GM10266 (cell line): ENCODE data around the gene HDLBP.

ENCODE experiments used
- DNase-seq: peaks from one replicate; pipeline ENCODE4 v3.0.0; 2012; ENCODE audit errors: extremely low spot score
- TF ChIP-seq, protein P1 (sequence below): IDR thresholded peaks from 2 replicates; pipeline ENCODE4 v1.5.1; 2012; ENCODE audit warnings: mild to moderate bottlenecking, low read depth; ENCODE audit not compliant: control insufficient read depth, insufficient read depth; ENCODE audit errors: missing control alignments

The HDLBP gene

DNA sequence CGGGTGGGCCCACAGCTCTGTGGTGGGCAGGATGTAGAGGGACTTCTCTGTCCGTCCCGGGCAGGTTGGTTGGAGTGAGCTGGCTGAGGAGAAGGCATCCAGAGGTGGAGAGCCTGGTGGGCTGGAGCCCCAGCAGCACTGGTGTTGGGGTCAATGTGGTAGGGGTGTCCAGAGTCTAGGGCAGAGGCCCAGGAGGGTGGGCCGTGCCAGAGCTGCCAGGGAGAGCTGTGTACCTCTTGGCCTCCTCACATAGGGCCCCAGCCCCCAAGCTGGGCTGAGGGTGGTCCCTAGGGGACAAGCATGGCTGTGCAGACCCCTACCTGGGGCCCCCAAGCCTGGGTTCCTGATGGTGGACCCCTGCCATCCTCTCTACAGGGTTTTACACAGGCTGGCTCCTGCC is 111.0 kb downstream of the HDLBP start:
- TF ChIP-seq, protein P1, sequence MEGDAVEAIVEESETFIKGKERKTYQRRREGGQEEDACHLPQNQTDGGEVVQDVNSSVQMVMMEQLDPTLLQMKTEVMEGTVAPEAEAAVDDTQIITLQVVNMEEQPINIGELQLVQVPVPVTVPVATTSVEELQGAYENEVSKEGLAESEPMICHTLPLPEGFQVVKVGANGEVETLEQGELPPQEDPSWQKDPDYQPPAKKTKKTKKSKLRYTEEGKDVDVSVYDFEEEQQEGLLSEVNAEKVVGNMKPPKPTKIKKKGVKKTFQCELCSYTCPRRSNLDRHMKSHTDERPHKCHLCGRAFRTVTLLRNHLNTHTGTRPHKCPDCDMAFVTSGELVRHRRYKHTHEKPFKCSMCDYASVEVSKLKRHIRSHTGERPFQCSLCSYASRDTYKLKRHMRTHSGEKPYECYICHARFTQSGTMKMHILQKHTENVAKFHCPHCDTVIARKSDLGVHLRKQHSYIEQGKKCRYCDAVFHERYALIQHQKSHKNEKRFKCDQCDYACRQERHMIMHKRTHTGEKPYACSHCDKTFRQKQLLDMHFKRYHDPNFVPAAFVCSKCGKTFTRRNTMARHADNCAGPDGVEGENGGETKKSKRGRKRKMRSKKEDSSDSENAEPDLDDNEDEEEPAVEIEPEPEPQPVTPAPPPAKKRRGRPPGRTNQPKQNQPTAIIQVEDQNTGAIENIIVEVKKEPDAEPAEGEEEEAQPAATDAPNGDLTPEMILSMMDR = no peak
- DNase-seq = no peak

GRCh38 chr2:241204010-241204384 is 111.5 kb downstream of the HDLBP start:
- no peak for DNase-seq
- TF ChIP-seq, protein P1 = no peak

GRCh38 chr2:241203218-241204009 is 112.1 kb downstream of the HDLBP start:
- TF ChIP-seq, protein P1 = no peak
- DNase-seq = no peak

DNA sequence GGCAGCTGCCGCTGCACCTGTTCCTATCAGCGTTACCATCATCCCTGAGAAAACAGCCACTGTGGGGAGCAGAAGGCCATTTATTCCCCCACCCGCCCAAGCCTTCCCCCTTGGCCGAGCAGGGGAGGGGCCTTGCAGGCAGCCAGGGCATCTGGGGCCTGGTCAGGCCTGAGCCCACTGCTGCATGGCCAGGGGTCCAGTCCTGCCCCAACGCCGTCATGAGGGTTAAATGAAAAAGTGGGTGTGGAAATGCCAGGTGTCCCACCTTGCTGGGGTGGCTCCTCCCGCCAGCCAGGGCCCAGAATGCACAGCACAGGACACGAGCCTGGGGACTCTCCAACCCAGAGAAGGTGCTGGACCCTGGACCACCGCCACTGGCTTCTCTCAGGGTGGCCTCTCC is 112.8 kb downstream of the HDLBP start:
- DNase-seq = no peak
- TF ChIP-seq, protein P1 = no peak

GRCh38 chr2:241202268-241202585 is 113.2 kb downstream of the HDLBP start:
- DNase-seq = no peak
- TF ChIP-seq, protein P1 = no peak

DNA sequence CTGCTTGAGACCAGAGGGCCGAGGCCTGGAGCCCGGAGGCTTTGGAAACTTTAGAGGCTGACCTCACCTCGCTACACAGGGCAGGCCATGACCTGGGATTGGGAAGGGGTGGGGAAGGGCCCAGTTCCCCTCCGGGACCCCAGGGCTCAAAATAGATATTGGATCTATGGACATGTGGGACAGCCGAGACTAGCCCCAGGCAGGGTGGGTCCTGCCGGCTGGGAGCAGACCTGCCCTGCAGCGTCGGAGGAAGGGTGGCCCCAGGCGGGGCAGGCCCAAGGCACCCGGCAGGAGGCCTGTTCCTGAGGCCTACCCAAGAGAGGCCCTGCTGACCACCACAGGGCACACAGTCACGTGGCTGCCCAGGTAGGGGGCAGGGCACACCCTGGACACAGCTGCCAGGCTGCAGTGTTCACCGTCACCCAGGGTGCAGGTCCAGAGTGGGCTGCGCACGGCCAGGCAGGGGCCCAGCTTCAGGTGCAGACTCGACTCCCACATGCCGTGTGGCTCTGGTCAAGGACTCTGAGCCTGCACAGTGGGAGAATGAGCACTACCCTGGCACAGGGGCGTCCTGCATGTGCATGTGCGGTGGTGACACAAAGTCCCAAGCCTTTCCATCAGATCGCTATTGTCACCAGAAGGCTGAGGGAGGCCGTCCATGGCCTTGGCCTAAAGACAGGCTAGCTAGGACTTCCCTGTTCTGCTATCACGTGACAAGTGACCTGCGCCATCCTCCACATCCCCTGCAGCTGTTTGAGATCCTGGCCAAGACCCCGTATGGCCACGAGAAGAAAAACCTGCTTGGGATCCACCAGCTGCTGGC is 113.8 kb downstream of the HDLBP start:
- no peak for DNase-seq
- TF ChIP-seq, protein P1 = no peak

- DNase-seq = no peak
- TF ChIP-seq, protein P1 = no peak
Measured at GRCh38 chr2:241200822-241201395, 114.6 kb downstream of the HDLBP start.
